Measurements from ENCODE around the gene UBASH3A. TPM values are rescaled to one million over a fixed set of nuclear protein-coding genes. Genes with fewer than 3 reads are reported as not detected.
"Not testable (repeated sequence)": the region's sequence is repeated elsewhere in the genome, so short reads cannot be mapped to it uniquely, and the experiment has no call there.

The UBASH3A gene
- total and polyA plus RNA-seq, 12 donors = 0.09 to 1.2 (median 0.44) TPM; not detected in 2

DNA sequence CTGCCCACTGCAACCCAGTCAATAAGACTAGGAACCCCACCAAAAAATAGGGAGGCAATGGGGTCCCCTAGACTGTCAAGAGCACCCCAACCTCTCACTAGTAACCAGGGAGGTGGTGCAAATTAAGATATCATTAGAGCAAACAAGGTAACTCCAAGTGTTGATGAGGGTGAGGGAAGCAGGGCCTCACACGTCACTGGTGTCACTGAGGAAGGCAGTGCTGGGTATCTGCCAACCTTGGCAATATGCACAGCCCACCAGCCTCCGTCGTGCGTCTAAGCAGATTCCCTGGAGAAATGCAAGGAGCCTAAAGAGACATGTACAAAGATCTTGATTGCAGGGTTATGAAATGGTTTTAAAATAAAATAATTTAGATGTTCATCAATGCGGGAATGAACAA is 3.8 kb downstream of the UBASH3A start:
- H3K27ac ChIP-seq = no peak overlapping the region
- 76 to 80% (median 78%) methylated on average over 5 of the region's 5 CpGs for WGBS, 4 donors

DNA sequence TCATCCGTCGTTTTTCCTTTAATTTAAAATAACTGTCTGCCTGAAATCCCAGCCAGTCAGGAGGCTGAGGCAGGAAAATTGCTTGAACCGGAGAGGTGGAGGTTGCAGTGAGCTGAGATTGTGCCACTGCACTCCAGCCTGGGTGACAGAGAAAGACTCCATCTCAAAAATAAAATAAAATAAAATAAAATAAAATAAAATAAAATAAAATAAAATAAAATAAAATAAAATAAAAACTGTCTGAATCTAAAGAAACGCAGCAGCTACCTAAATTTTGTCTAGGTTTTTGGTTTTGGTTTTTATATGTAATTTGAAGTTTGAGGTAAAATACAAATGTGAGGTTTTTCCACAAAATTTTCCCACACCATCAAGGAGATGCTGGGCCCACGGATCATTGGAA is 5.0 kb downstream of the UBASH3A start:
- H3K4me1 ChIP-seq (replicated peaks in 1 of 2); H3K36me3 ChIP-seq (replicated peaks in 1 of 2); DNase-seq; H3K27me3 ChIP-seq; H3K9me3 ChIP-seq (replicated peaks in 1 of 3); H3K4me3 ChIP-seq; H3K27ac ChIP-seq; intact Hi-C loops (cut with DNase I): not testable (repeated sequence)
- WGBS, 4 donors = 74 to 82% (median 78%) methylated on average over 5 of the region's 5 CpGs

More for the DNA sequence above, 3.8 kb downstream of the UBASH3A start:
- Histone ChIP-seq H3K4me3 (no peak overlapping the region), H3K36me3 (replicated peaks in 1 of 2) (no peaks in the 10 kb centered on the region), H3K9me3 (replicated peaks in 1 of 3) (no peaks in the 10 kb centered on the region), H3K27me3 (no peaks in the 10 kb centered on the region), H3K4me1 (replicated peaks in 1 of 2) (no peaks in the 10 kb centered on the region)
- no peak for TF ChIP-seq POLR2A (IDR thresholded peaks at IDR 0.05)
- intact Hi-C loops (cut with DNase I) = no loop called here
- DNase-seq = no peak

DNA sequence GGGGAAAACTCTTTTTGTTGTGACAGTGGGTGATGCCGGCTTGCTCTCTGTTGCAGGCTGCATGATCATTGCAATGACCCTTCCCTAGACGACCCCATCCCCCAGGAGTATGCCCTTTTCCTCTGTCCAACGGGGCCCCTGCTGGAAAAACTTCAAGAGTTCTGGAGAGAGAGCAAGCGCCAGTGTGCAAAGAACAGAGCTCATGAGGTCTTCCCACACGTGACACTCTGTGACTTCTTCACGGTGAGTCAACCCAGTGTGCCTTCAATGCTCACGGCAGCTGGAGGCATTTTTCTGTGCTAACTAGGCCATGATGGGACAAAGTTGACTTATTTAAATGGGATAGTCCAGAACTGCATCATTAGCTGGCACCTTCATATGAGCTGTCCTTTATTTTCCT is 5.7 kb downstream of the UBASH3A start:
- intact Hi-C loops (cut with DNase I) = no loop called here
- H3K4me1 ChIP-seq (replicated peaks in 1 of 2) = no peaks in the 10 kb centered on the region
- no peaks in the 10 kb centered on the region for H3K27me3 ChIP-seq

DNA sequence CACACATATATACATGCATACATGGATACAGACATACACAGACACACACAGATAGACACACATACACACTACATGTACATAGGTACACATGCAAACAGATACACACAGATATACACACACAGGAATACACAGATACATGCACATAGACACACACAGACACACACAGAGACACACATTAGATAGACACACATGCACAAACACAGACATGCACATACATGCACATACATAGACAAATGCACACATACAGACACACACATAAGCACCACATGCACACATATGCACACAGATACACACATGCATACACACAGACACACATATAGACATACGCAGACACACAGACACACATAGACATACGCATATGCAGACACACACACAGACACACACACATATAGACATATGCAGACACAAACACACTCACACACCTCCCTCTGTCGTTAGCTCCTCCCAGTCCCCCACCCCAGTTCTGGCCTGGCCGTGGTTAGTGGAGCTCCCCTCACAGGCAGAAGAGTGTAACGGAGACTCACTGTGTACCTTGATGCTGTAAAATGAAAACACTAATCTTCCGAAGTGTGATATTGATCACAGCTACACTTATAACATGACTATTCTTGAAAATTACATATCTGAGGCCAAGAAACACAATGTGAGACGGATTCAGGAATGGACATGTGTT is 7.6 kb downstream of the UBASH3A start:
- H3K27me3 ChIP-seq = no peaks in the 10 kb centered on the region
- no peak overlapping the region for H3K4me3 ChIP-seq
- H3K36me3 ChIP-seq (replicated peaks in 1 of 2) = no peaks in the 10 kb centered on the region
- TF ChIP-seq POLR2A (IDR thresholded peaks at IDR 0.05) = no peak
- TF ChIP-seq, protein P1, sequence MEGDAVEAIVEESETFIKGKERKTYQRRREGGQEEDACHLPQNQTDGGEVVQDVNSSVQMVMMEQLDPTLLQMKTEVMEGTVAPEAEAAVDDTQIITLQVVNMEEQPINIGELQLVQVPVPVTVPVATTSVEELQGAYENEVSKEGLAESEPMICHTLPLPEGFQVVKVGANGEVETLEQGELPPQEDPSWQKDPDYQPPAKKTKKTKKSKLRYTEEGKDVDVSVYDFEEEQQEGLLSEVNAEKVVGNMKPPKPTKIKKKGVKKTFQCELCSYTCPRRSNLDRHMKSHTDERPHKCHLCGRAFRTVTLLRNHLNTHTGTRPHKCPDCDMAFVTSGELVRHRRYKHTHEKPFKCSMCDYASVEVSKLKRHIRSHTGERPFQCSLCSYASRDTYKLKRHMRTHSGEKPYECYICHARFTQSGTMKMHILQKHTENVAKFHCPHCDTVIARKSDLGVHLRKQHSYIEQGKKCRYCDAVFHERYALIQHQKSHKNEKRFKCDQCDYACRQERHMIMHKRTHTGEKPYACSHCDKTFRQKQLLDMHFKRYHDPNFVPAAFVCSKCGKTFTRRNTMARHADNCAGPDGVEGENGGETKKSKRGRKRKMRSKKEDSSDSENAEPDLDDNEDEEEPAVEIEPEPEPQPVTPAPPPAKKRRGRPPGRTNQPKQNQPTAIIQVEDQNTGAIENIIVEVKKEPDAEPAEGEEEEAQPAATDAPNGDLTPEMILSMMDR (IDR thresholded peaks at IDR 0.05) = no peak
- H3K4me1 ChIP-seq (replicated peaks in 1 of 2) = no peaks in the 10 kb centered on the region
- WGBS, 4 donors = 51 to 63% (median 60%) methylated on average over 6 to 7 of the region's 7 CpGs
- H3K9me3 ChIP-seq (replicated peaks in 1 of 3) = no peaks in the 10 kb centered on the region
- H3K27ac ChIP-seq = no peak overlapping the region
- DNase-seq = no peak
- intact Hi-C loops (cut with DNase I) = no loop called here

More for the DNA sequence above, 5.7 kb downstream of the UBASH3A start:
- H3K9me3 ChIP-seq (replicated peaks in 1 of 3) = no peaks in the 10 kb centered on the region
- H3K27ac ChIP-seq = no peak overlapping the region
- H3K4me3 ChIP-seq = no peak overlapping the region
- TF ChIP-seq, protein P1 (IDR thresholded peaks at IDR 0.05) = no peak
- TF ChIP-seq POLR2A (IDR thresholded peaks at IDR 0.05) = no peak
- H3K36me3 ChIP-seq (replicated peaks in 1 of 2) = no peaks in the 10 kb centered on the region
- WGBS, 4 donors = 70 to 80% (median 77%) methylated on average over 7 of the region's 7 CpGs
- DNase-seq = no peak

DNA sequence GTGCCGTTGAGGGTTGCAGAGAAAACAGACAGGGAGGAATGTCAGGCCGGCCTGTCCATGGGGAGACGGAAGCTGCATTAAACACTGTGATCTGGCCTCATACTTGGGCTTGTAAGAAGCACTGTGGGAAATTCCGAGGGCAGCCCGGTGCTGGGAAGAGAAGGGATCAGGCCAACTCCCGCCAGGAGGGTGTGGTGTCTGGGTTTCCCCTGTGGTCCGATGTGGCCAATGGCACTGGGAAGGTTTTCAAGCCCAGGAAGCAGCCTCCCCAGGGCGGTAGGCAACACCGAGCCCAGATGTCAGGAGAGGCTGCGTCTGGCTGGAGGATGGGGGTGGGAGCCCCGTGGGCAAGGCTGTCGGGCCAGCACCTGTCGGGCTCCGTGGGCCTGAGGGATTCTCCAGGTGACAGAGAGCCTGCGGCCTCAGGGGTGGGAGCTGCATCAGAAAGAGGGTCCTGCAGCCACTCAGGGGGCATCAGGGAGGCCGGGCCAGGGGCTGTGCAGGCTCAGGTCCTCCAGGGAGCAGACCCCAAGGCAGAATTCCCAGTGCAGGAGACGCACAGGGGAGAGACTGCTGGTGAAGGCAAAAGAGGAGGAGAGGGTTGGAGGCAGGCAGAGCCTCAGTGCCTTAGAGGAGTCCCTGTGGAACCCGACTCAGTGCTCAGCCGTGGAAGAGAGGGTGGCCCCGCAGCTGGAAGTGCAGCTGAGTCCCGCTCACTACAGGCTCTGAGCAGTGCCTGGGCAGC is 8.4 kb downstream of the UBASH3A start:
- Histone ChIP-seq H3K4me1 (replicated peaks in 1 of 2) (no peaks in the 10 kb centered on the region), H3K4me3 (no peak overlapping the region), H3K36me3 (replicated peaks in 1 of 2) (no peaks in the 10 kb centered on the region), H3K27me3 (no peaks in the 10 kb centered on the region), H3K9me3 (replicated peaks in 1 of 3) (no peaks in the 10 kb centered on the region), H3K27ac (no peak overlapping the region)
- TF ChIP-seq, protein P1 (IDR thresholded peaks at IDR 0.05) = no peak
- no peak for TF ChIP-seq POLR2A (IDR thresholded peaks at IDR 0.05)
- DNase-seq = no peak
- intact Hi-C loops (cut with DNase I) = no loop called here
- 67 to 82% (median 80%) methylated on average over 14 to 21 of the region's 21 CpGs for WGBS, 4 donors
